Esophagus squamous epithelium (tissue), 5 donors: ENCODE measurements around the gene WWTR1. TPM values are rescaled to one million over a fixed set of nuclear protein-coding genes. Genes with fewer than 3 reads are reported as not detected.
A peak's percentile ranks its signal among the peaks of the same experiment; 100 is the strongest.

Experiments
- DNase-seq: peaks from one replicate; lab custom pipeline; 2025; lab: John Stamatoyannopoulos, UW
- H3K27ac ChIP-seq, 4 donors: fragments of 200-600 bp; sonication (generic); one replicate each; pipeline ENCODE4 v1.5.1; 2016 to 2019; ENCODE audit warnings: mild to moderate bottlenecking in 1 of 4
- H3K27me3 ChIP-seq, 4 donors: fragments of 200-600 bp; sonication (generic); 1 replicate in 3 of 4; 2 replicates in 1 of 4; pipeline versions ENCODE4 v1.5.1 to v1.6.0; 2017 to 2021; ENCODE audit warnings: antibody characterized with exemption in 1 of 4
- H3K36me3 ChIP-seq, 3 donors: fragments of 200-600 bp; sonication (generic); one replicate each; pipeline ENCODE4 v1.5.1; 2016 to 2019
- H3K4me1 ChIP-seq, 3 donors: fragments of 200-600 bp; sonication (generic); one replicate each; pipeline ENCODE4 v1.5.1; 2017 to 2019
- H3K4me3 ChIP-seq, 4 donors: fragments of 200-600 bp; sonication (generic); 1 replicate in 3 of 4; 2 replicates in 1 of 4; pipeline ENCODE4 v1.5.1; 2016 to 2019; ENCODE audit warnings: mild to moderate bottlenecking in 2 of 4, moderate library complexity in 1 of 4
- H3K9me3 ChIP-seq, 3 donors: fragments of 200-600 bp; sonication (generic); one replicate each; pipeline ENCODE4 v1.5.1; 2016 to 2019
- POLR2A ChIP-seq, 4 donors: fragments of 450-650 bp; IDR thresholded peaks; one replicate each; pipeline ENCODE4 v1.6.1; 2017; ENCODE audit warnings: antibody characterized with exemption in 4 of 4, mild to moderate bottlenecking in 4 of 4, moderate library complexity in 3 of 4
- WGBS, 2 donors: methylation state at CpG; one replicate each; pipeline ENCODE4 v1.1.5; 2018; 5-methylcytosine and 5-hydroxymethylcytosine counted together
- intact Hi-C: fragments of 100-400 bp; cut with DNase I; formaldehyde crosslinking; loops from one replicate; pipeline ENCODE4 v1.15.0; 2022
- total RNA-seq, 4 donors: library from RNA; depleted of rRNA; stranded (reverse); fragments of >200 nt; gene quantifications; one replicate each; pipeline ENCODE4 v1.1.0, GENCODE V29; 2016
- TF ChIP-seq, protein P1 (sequence below), 6 experiments: fragments of 450-650 bp in 4 of 6; fragments of 200-600 bp in 2 of 6; sonication (generic) in 2 of 6; IDR thresholded peaks; one replicate each; pipeline ENCODE4 v1.5.1; 2016 to 2019; ENCODE audit warnings: antibody characterized with exemption in 6 of 6, mild to moderate bottlenecking in 4 of 6, moderate library complexity in 4 of 6
- donor health status: DM: yes; HTN: yes; CAD: no.

The WWTR1 gene
- total RNA-seq, 4 donors from 2014 or later, result 35.7 to 116 (median 39.6) TPM

DNA sequence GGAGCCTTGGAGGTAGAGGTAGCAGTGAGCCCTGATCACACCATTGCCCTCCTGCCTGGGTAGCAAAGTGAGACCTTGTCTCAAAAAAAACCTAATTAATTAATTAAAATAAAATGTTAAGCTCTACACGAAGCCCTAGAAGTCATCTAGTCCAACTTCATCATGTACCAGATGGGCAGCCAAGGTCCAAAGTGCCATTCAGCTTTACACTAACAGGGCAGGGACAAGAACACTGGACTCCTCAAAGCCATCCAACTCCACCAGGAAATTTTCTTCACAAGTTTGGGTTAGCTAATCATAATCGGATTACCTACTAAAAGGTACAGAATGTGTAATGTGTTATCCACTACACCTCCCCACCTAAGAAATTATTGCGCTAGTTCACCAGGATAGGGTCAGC, 48.8 kb downstream of the WWTR1 start:
- TF ChIP-seq, protein P1, sequence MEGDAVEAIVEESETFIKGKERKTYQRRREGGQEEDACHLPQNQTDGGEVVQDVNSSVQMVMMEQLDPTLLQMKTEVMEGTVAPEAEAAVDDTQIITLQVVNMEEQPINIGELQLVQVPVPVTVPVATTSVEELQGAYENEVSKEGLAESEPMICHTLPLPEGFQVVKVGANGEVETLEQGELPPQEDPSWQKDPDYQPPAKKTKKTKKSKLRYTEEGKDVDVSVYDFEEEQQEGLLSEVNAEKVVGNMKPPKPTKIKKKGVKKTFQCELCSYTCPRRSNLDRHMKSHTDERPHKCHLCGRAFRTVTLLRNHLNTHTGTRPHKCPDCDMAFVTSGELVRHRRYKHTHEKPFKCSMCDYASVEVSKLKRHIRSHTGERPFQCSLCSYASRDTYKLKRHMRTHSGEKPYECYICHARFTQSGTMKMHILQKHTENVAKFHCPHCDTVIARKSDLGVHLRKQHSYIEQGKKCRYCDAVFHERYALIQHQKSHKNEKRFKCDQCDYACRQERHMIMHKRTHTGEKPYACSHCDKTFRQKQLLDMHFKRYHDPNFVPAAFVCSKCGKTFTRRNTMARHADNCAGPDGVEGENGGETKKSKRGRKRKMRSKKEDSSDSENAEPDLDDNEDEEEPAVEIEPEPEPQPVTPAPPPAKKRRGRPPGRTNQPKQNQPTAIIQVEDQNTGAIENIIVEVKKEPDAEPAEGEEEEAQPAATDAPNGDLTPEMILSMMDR (IDR thresholded peaks at IDR 0.05), result no peak
- no peak for TF ChIP-seq POLR2A (IDR thresholded peaks at IDR 0.05)
- Histone ChIP-seq H3K4me3 (no peak overlapping the region), H3K27me3 (no peaks in the 10 kb centered on the region), H3K9me3 (no peaks in the 10 kb centered on the region), H3K4me1 (peaks cover 0 to 57% (median 28%) of the 10 kb centered on the region in 3 donors), H3K36me3 (peaks cover 0 to 10% (median 0%) of the 10 kb centered on the region in 3 donors), H3K27ac (no peak overlapping the region)
- intact Hi-C loops, result no loop called here
- WGBS, 2 donors, result 86 to 92% methylated on average over 3 of the region's 3 CpGs
- DNase-seq, result no peak

DNA sequence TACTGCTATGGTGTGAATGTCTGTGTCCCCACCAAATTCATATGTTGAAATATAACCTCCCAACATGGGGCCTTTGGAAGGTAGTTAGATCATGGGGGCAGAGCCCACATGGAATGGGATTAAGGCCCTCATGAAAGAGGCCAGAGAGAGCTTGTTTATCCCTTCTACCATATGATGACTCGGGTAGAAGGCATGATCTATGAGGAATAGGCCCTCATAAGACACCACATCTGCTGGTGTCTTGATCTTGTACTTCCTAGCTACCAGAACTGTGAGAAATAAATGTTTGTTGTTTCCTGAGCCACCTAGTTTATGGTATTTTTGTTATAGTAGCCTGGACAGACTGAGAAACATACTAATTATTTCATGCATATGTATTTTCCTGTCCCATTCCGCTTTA, 51.9 kb downstream of the WWTR1 start:
- peaks cover 0 to 58% (median 22%) of the 10 kb centered on the region in 3 donors for H3K4me1 ChIP-seq

GRCh38 chr3:149604125-149604875, 53.5 kb downstream of the WWTR1 start:
- Histone ChIP-seq H3K9me3 (no peaks in the 10 kb centered on the region), H3K27me3 (no peaks in the 10 kb centered on the region), H3K4me1 (peaks cover 0 to 50% (median 11%) of the 10 kb centered on the region in 3 donors), H3K27ac (peak overlapping the region in 1 of 4 donors; percentile 3), H3K4me3 (no peak overlapping the region), H3K36me3 (peaks cover 0 to 10% (median 0%) of the 10 kb centered on the region in 3 donors)
- DNase-seq, result no peak
- no peak for TF ChIP-seq POLR2A (IDR thresholded peaks at IDR 0.05)
- TF ChIP-seq, protein P1 (IDR thresholded peaks at IDR 0.05), result no peak
- intact Hi-C loops, result no loop called here
- 59 to 81% methylated on average over 3 to 4 of the region's 4 CpGs for WGBS, 2 donors

More for the DNA sequence above, 51.9 kb downstream of the WWTR1 start:
- WGBS, 2 donors, result 75 to 83% methylated on average over 2 of the region's 2 CpGs
- intact Hi-C loops, result no loop called here
- Histone ChIP-seq H3K9me3 (no peaks in the 10 kb centered on the region), H3K27ac (no peak overlapping the region), H3K4me3 (no peak overlapping the region), H3K36me3 (peaks cover 0 to 10% (median 0%) of the 10 kb centered on the region in 3 donors), H3K27me3 (no peaks in the 10 kb centered on the region)
- no peak for DNase-seq
- no peak for TF ChIP-seq POLR2A (IDR thresholded peaks at IDR 0.05)
- TF ChIP-seq, protein P1 (IDR thresholded peaks at IDR 0.05), result no peak

GRCh38 chr3:149603126-149604074, 54.4 kb downstream of the WWTR1 start:
- 68 to 80% methylated on average over 3 of the region's 3 CpGs for WGBS, 2 donors
- H3K36me3 ChIP-seq, result peaks cover 0 to 6% (median 0%) of the 10 kb centered on the region in 3 donors
- H3K4me1 ChIP-seq, result peaks cover 0 to 50% (median 11%) of the 10 kb centered on the region in 3 donors
- no peaks in the 10 kb centered on the region for H3K9me3 ChIP-seq
- TF ChIP-seq, protein P1 (IDR thresholded peaks at IDR 0.05), result no peak
- no peak for TF ChIP-seq POLR2A (IDR thresholded peaks at IDR 0.05)
- no peak overlapping the region for H3K4me3 ChIP-seq
- DNase-seq, result no peak
- intact Hi-C loops, result no loop called here
- H3K27me3 ChIP-seq, result no peaks in the 10 kb centered on the region
- peak overlapping the region in 1 of 4 donors; percentile 29 for H3K27ac ChIP-seq
